Endodermal cell (in vitro differentiated cells): ENCODE data around the gene PDE4C. TPM values are rescaled to one million over a fixed set of nuclear protein-coding genes. Genes with fewer than 3 reads are reported as not detected.
A peak's percentile ranks its signal among the peaks of the same experiment; 100 is the strongest.

Experiments used
- DNase-seq: peaks from one replicate; pipeline ENCODE4 v3.0.0-alpha.2; 2017
- H3K27ac ChIP-seq: 2 replicates; pipeline ENCODE4 v1.5.1; 2013; ENCODE audit warnings: mild to moderate bottlenecking, low read depth, low read length, moderate library complexity
- H3K27me3 ChIP-seq: 2 replicates; pipeline ENCODE4 v1.6.1; 2013; ENCODE audit warnings: mild to moderate bottlenecking, low read length, moderate library complexity; ENCODE audit not compliant: insufficient read depth, control insufficient read depth, poor library complexity, severe bottlenecking
- H3K36me3 ChIP-seq: 2 replicates; pipeline ENCODE4 v1.7.0; 2013; ENCODE audit warnings: mild to moderate bottlenecking, low read length, moderate library complexity; ENCODE audit not compliant: control insufficient read depth, insufficient read depth
- H3K4me1 ChIP-seq: one replicate; pipeline ENCODE4 v1.7.0; 2013; ENCODE audit warnings: low read length; ENCODE audit not compliant: control insufficient read depth, insufficient read depth
- H3K4me3 ChIP-seq: 2 replicates; pipeline ENCODE4 v1.5.1; 2013; ENCODE audit warnings: mild to moderate bottlenecking, low read length, moderate library complexity
- H3K9ac ChIP-seq: 2 replicates; pipeline ENCODE4 v1.6.1; 2013; ENCODE audit warnings: mild to moderate bottlenecking, low read length, moderate library complexity; ENCODE audit not compliant: poor library complexity, severe bottlenecking; ENCODE audit errors: extremely low read depth
- H3K9me3 ChIP-seq: 2 replicates; pipeline ENCODE4 v1.6.1; 2013; ENCODE audit warnings: mild to moderate bottlenecking, low read length, moderate library complexity; ENCODE audit not compliant: control insufficient read depth
- H3K27ac Mint-ChIP-seq: 2 replicates; pipeline ENCODE4 v1.8.0; 2020; ENCODE audit warnings: mixed read lengths
- H3K27me3 Mint-ChIP-seq: 2 replicates; pipeline ENCODE4 v1.8.0; 2021; ENCODE audit warnings: mild to moderate bottlenecking, mixed read lengths; ENCODE audit not compliant: insufficient read depth
- H3K36me3 Mint-ChIP-seq: 2 replicates; pipeline ENCODE4 v1.8.0; 2020; ENCODE audit warnings: low read depth, mixed read lengths
- H3K4me1 Mint-ChIP-seq: 2 replicates; pipeline ENCODE4 v1.8.0; 2020; ENCODE audit warnings: mixed read lengths
- H3K4me3 Mint-ChIP-seq: 2 replicates; pipeline ENCODE4 v1.8.0; 2020; ENCODE audit warnings: mild to moderate bottlenecking, moderate library complexity, mixed read lengths
- H3K9me3 Mint-ChIP-seq: 2 replicates; pipeline ENCODE4 v1.8.0; 2020; ENCODE audit warnings: mild to moderate bottlenecking, mixed read lengths
- WGBS, 2 experiments: methylation state at CpG; one replicate each; pipeline versions ENCODE4 v1.1.5 to v1.1.7; 2013; ENCODE audit warnings: missing lambda C conversion rate in 2 of 2, mixed read lengths in 1 of 2; ENCODE audit not compliant: insufficient coverage in 1 of 2, insufficient read length in 1 of 2; 5-methylcytosine and 5-hydroxymethylcytosine counted together
- total RNA-seq, 2 donors: library from RNA; stranded (reverse); fragmentation: NEBNext Ultra II Directional in 1 of 2; extraction: Animal tissue kit (Norgen Biotek cat#: 25700) in 1 of 2; gene quantifications; 2 replicates in 1 of 2; 3 replicates in 1 of 2; pipeline ENCODE4 v1.2.1, GENCODE V29; 2021
- TF ChIP-seq, protein P1 (sequence below): fragments of 200-600 bp; sonication (generic); conservative IDR thresholded peaks from 2 replicates; pipeline ENCODE4 v1.5.0; 2021; ENCODE audit warnings: antibody characterized with exemption, mild to moderate bottlenecking

The PDE4C gene
- total RNA-seq, 2 donors from 2014 or later = 1.1 to 2.4 TPM

- Histone ChIP-seq H3K4me1 (no peaks in the 10 kb centered on the region), H3K36me3 (no peaks in the 10 kb centered on the region), H3K27ac (no peak overlapping the region), H3K27me3 (peaks cover 36% of the 10 kb centered on the region), H3K9me3 (no peaks in the 10 kb centered on the region), H3K9ac (no peak overlapping the region), H3K4me3 (no peak overlapping the region)
- Mint-ChIP-seq H3K27ac (no peak overlapping the region), H3K27me3 (peaks cover 39% of the 10 kb centered on the region), H3K36me3 (no peaks in the 10 kb centered on the region), H3K4me1 (peaks cover 12% of the 10 kb centered on the region), H3K9me3 (no peaks in the 10 kb centered on the region), H3K4me3 (no peak overlapping the region)
- TF ChIP-seq, protein P1, sequence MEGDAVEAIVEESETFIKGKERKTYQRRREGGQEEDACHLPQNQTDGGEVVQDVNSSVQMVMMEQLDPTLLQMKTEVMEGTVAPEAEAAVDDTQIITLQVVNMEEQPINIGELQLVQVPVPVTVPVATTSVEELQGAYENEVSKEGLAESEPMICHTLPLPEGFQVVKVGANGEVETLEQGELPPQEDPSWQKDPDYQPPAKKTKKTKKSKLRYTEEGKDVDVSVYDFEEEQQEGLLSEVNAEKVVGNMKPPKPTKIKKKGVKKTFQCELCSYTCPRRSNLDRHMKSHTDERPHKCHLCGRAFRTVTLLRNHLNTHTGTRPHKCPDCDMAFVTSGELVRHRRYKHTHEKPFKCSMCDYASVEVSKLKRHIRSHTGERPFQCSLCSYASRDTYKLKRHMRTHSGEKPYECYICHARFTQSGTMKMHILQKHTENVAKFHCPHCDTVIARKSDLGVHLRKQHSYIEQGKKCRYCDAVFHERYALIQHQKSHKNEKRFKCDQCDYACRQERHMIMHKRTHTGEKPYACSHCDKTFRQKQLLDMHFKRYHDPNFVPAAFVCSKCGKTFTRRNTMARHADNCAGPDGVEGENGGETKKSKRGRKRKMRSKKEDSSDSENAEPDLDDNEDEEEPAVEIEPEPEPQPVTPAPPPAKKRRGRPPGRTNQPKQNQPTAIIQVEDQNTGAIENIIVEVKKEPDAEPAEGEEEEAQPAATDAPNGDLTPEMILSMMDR = no peak
- 83 to 94% methylated on average over 1 to 6 of the region's 6 CpGs for WGBS, 2 experiments
- DNase-seq = no peak
Observed at GRCh38 chr19:18227781-18228271, 1.6 kb upstream of the PDE4C start.

- H3K27me3 ChIP-seq = peaks cover 36% of the 10 kb centered on the region
- TF ChIP-seq, protein P1 = no peak
- Mint-ChIP-seq H3K27ac (no peak overlapping the region), H3K36me3 (no peaks in the 10 kb centered on the region), H3K4me3 (no peak overlapping the region), H3K27me3 (peaks cover 39% of the 10 kb centered on the region), H3K9me3 (no peaks in the 10 kb centered on the region), H3K4me1 (peaks cover 7% of the 10 kb centered on the region)
- H3K4me1 ChIP-seq = no peaks in the 10 kb centered on the region
- H3K9ac ChIP-seq = no peak overlapping the region
- H3K36me3 ChIP-seq = no peaks in the 10 kb centered on the region
- H3K27ac ChIP-seq = no peak overlapping the region
- DNase-seq = no peak
- H3K9me3 ChIP-seq = no peaks in the 10 kb centered on the region
- 82 to 93% methylated on average over 8 to 18 of the region's 18 CpGs for WGBS, 2 experiments
- no peak overlapping the region for H3K4me3 ChIP-seq
Observed at GRCh38 chr19:18226956-18227780, 930 bp upstream of the PDE4C start.

DNA sequence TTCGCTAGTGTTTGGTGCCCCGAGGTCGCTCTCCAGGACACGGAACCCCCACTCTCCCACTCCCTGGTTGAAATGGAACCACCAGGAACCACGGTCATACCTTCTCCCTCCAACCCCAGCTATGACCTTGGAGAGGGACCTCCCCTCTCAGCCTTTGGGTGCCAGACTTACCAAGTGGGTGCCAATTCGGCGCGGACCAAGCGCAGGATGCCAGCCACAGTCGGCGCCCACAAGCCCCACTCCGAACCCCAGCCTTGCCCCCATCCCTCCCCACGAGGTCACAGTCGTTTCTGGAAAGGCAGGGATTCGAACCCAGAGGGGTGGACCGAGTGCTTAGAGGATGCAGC, 910 bp downstream of the PDE4C start:
- Mint-ChIP-seq H3K27me3 (peaks cover 41% of the 10 kb centered on the region), H3K4me3 (peak overlapping the region; percentile 81), H3K9me3 (no peaks in the 10 kb centered on the region), H3K4me1 (peaks cover 8% of the 10 kb centered on the region), H3K36me3 (no peaks in the 10 kb centered on the region), H3K27ac (no peak overlapping the region)
- Histone ChIP-seq H3K9ac (no peak overlapping the region), H3K9me3 (no peaks in the 10 kb centered on the region), H3K4me1 (no peaks in the 10 kb centered on the region), H3K36me3 (no peaks in the 10 kb centered on the region), H3K4me3 (peak overlapping the region; percentile 90), H3K27ac (no peak overlapping the region), H3K27me3 (peaks cover 38% of the 10 kb centered on the region)
- no peak for DNase-seq
- TF ChIP-seq, protein P1 = no peak
- WGBS, 2 experiments = 36 to 49% methylated on average over 12 to 16 of the region's 16 CpGs
